IPS-11a (cell line): Measurements from ENCODE around the gene MT1M.
A peak's percentile ranks its signal among the peaks of the same experiment; 100 is the strongest.

Experiments
- H3K4me3 ChIP-seq: one replicate; pipeline ENCODE4 v1.5.1; 2013; ENCODE audit warnings: low read depth, low read length, control low read depth

The MT1M gene

DNA sequence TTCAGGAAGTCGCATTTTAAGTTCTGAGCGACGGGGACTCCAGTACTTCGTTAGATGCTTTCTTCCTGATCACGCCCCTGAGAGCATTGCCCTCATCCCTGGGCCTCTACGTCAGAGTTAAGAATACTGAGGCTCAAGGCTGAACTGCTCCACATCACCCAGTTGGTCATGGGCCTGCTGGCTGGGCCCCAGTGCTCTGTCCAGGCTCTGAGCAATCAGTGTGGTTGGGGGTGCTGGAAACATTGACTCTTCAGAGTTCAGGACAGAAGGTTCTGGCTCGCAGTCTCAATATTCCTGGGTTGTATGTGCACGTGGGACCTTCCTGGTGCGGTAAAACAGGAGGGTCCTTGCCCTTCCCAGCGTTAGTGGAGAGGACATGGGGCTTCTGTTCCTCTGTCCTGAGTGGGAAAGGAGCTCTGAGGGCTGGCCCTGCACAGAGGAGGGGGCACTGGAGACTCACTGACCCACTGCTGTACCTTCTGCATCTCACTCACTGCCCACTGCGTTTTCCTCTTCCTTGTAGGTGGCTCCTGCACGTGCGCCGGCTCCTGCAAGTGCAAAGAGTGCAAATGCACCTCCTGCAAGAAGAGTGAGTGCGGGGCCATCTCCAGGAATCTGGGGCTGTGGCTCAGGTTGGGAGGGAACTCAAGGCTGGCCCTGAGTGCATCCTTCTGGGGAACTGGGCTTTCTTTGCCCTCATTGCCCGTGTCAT is 6.4 kb upstream of the MT1M start:
- peak overlapping the region; percentile 25 for H3K4me3 ChIP-seq

DNA sequence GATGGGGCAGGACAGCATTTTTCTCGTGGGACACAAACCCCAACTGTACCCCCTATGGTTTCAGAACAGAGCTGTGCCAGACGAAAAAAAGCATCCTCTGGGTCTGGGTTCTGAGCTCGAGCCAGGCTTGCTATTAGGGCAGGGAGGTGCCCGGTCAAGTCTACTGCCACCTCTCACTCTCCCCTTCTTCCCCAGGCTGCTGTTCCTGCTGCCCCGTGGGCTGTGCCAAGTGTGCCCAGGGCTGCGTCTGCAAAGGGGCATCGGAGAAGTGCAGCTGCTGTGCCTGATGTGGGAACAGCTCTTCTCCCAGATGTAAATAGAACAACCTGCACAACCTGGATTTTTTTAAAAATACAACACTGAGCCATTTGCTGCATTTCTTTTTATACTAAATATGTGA is 5.8 kb upstream of the MT1M start:
- H3K4me3 ChIP-seq = no peak overlapping the region

DNA sequence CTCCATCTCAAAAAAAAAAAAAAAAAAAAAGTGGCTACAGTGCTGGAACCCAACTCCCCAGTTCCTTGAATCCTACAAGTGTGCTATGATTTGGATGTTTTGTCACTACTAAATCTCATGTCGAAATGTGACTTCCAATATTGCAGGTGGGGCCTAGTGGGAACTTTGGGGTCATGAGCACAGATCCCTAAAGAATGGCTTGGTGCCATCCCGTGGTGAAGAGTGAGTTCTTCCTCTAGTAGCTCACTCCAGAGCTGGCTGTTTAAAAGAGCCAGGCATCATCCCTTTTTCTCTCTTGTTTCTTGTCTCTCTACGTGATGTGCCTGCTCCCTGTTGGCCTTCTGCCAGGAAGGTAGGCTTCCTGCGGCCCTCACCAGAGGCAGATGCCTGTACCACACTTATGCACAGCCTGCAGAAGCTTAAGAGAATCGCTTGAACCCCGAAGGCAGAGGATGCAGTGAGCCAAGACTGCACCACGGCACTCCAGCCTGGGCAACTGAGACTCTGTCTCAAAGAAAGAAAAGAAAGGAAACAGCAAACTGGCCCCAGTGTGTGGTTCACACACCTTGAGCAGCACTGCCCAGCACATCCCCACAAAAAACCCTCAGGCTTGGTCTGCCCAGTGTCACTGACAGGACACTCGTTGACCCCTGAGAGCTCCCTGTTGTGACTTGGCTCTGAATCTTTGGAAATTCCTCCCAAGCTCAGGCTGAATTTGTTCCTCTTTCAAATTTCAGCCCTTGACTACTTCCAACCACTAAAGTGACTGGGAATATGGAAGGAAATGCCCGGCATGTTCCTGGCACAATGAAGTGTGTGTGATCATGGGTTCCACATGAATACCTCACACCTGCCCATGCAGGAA is 3.7 kb upstream of the MT1M start:
- no peak overlapping the region for H3K4me3 ChIP-seq

DNA sequence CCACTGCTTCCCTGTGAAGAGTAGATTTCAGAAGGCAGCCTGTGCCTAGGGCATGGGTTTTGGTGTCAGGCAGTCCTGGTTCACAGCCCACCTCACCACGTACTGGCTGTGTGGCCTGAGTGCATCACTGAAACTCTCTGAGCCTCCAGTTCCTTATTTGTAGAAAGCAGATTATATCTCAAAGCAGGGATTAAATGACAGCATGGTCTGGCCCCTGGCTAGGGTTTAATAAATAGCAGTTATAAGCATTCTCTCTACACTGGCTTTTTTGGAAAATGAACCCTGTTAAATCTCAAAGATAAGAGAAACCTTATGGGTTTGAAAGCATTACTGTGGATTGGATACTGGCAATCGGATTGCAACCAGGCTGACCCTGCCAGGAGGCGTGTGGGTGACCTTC is 2.9 kb upstream of the MT1M start:
- H3K4me3 ChIP-seq = no peak overlapping the region

DNA sequence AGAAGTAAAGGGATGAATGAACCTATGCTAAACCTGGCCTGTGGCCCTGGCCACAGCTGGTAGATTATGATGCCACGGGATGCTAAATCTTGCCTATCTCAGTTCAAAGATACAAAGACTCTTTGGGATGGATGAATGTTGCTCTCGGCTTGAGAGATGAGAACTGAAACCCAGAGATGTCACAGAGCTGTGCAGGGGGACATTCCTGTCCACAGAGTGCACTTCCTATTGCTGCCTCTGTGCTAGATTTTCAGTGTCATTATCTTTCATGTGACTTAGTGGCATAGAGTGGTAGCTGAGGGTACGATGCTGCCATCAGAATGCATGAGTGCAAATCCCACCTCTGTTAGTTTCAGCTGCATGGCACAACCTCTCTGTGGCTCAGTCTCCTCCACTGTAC is 2.3 kb upstream of the MT1M start:
- H3K4me3 ChIP-seq = no peak overlapping the region

DNA sequence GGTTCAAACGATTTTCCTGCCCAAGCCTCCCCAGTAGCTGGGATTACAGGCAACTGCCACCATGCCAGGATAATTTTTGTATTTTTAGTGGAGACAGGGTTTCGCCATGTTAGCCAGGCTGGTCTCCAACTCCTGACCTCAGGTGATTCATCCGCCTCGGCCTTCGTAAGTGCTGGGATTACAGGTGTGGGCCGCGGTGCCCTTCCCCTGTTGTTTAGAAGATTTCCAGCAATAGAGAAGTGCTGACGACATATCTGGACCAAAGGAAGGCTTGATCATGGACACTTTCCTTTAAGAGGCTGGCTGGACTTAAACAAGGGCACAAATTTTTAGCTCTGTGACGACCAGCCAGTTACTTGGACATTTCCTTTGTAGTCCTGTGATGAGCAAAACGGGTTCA is 1.3 kb upstream of the MT1M start:
- H3K4me3 ChIP-seq = no peak overlapping the region

DNA sequence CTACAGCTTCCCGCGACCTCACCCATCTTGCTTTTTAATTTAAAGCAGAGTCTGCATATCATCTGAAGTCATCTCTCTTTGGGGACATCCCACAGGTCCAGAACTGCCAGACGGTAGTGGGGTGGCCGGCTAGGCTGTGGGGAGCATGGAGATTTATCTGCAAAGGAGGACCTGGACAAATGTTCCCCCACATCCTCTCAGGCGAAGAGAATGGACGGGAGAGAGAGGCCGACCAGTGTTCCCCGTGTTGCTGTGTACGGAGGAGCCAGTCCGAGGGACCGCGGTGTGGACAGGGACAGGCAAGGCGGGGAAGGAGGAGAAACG is 665 bp upstream of the MT1M start:
- H3K4me3 ChIP-seq = peak overlapping the region; percentile 30

DNA sequence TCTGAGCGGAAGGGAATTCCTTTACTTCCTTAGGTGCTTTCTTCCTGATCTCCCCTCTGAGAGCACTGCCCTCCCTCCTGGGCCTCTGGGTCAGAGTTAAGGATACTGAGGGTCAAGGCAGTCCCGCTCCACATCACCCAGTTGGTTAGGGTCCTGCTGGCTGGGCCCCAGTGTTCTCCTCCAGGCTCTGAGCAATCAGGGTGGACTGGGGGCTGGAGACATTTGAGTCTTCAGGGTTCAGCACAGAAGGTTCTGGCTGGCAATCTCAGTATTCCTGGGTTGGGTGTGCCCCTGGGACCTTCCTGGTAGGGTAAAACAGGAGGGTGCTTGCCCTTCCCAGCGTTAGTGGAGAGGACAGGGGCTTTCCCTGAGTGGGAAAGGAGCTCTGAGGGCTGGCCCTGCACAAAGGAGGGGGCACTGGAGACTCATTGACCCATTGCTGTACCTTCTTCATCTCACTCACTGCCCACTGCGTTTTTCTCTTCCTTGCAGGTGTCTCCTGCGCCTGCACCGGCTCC is 448 bp downstream of the MT1M start:
- H3K4me3 ChIP-seq = peak overlapping the region; percentile 30

DNA sequence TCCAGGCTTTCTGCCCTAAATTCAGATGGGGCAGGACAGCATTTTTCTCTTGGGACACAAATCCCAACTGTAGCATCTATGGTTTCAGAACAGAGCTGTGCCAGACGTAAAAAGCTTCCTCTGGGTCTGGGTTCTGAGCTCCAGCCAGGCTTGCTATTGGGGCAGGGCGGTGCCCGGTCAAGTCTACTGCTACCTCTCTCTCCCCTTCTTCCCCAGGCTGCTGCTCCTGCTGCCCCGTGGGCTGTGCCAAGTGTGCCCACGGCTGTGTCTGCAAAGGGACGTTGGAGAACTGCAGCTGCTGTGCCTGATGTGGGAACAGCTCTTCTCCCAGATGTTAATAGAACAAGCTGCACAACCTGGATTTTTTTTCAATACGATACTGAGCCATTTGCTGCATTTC is 1.1 kb downstream of the MT1M start:
- H3K4me3 ChIP-seq = no peak overlapping the region

DNA sequence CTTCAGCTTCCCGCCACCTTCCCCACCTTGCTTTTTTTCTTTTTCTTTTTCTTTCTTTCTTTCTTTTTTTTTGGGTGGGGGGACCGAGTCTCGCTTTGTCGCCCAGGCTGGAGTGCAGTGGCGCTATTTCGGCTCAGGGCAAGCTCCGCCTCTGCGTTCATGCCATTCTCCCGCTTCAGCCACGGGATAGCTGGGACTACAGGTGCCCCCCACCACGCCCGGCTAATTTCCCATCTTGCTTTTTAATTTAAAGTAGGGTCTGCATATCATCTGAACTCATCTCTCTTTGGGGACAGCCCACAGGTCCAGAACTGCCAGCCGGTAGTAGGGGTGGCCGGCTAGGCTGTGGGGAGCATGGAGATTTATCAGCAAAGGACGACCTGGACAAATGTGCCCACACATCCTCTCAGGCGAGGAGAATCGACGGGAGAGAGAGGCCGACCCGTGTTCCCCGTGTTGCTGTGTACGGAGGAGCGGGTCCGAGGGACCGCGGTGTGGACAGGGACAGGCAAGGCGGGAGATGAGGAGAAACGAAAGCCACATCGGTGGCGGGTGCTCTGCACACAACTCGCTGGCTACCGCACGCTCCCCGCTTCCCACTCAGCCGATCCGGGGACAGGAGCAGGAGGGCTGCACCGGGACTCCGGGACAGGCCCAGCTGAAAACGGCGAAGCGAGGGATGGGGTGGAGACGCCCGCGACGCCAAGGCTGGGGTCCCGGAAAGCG is 2.4 kb downstream of the MT1M start:
- no peak overlapping the region for H3K4me3 ChIP-seq

DNA sequence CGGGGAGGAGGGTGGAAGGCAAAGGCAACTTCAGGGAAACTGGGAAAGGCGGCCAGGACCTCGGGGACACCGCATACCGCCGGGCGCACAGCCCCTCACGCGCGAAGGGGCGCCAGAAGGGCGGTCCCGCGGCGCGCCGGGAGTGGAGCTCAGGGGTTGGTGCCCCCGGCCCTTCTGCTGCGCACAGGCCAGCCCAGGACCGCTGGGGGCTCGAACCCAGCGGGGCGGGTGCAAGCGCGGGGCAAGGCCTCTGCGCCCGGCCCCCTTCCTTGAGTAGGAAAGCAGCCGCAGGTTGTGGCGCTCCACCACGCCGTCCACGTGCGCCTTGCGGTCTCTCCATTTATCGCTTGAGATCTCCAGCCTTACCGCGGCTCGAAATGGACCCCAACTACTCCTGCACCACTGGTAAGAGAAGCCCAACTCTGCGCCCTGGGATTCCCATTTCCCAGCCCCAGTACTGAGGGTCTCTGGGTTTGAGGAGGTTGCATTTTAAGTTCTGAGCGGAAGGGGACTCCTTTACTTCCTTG is 3.0 kb downstream of the MT1M start:
- no peak overlapping the region for H3K4me3 ChIP-seq

DNA sequence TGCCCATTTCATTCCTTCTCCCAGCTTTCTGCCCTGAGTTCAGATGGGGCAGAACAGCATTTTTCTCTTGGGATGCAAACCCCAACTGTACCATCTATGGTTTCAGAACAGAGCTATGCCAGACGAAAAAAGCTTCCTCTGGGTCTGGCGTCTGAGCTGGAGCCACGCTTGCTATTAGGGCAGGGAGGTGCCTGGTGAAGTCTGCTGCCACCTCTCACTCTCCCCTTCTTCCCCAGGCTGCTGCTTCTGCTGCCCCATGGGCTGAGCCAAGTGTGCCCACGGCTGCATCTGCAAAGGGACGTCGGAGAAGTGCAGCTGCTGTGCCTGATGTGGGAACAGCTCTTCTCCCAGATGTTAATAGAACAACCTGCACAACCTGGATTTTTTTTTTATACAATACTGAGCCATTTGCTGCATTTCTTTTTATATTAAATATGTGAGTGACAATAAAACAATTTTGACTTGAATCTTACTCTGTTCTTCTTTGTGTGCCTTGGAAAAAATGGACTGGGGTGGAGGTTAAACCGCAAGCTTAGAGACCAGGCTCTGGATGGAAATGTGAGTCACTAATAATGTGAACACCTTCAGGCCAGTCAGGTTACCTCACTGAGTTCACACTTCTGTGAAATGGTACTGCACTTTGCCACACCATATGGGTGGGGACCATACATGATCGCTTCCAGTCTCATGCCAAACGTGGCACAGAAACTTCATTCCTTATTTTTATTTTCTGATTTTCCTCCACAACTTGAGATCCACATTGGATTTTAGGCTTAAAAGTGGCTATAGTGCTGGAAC is 4.4 kb downstream of the MT1M start:
- no peak overlapping the region for H3K4me3 ChIP-seq

DNA sequence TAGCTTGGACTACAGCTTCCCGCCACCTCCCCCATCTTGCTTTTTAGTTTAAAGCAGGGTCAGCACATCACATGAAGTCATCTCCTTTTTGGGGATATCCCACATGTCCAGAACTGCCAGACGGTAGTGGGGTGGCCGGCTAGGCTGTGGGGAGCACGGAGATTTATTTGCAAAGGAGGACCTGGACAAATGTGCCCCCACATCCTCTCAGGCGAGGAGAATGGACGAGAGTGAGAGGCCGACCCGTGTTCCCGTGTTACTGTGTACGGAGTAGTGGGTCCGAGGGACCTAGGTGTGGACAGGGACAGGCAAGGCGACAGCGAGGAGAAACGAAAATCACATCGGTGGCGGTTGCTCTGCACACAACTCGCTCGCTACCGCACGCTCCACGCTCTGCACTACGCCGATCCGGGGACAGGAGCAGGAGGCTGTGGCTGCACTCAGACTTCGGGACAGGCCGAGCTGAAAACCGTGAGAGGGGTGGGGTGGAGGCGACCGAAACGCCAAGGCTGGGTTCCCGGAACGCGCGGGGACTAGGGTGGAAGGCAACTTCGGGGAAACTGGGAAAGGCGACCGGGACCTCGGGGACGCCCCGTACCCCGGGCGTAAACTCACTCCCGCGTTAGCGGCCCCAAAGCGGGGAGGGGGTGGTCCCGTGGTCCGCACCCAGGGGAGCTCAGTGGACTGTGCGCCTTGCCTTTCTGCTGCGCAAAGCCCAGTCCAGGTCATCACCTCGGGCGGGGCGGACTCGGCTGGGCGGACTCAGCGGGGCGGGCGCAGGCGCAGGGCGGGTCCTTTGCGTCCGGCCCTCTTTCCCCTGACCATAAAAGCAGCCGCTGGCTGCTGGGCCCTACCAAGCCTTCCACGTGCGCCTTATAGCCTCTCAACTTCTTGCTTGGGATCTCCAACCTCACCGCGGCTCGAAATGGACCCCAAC is 5.6 kb downstream of the MT1M start, which contains the start of gene MT1A:
Gene MT1A, plus strand, starts transcription at position 853 of the 937 bp plus-strand sequence. Its CDS starts 73 bp downstream, at position 926.
- peak within 1 kb of the TSS; percentile 28 for H3K4me3 ChIP-seq

DNA sequence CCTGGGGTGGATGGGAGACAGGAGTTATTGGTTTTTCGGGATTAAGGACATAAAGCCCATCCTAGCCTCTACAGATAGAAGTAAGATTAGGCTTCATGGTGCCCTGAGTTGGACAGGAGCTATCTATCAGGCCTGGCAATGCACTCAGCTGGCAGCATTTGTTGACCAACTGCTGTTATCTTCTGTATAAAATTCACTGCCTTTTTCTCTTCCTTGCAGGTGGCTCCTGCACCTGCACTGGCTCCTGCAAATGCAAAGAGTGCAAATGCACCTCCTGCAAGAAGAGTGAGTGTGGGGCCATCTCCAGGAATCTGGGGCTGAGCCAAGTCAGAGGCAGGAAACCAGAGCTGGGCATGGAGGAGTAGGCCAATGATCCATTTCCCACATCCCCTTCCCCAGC is 6.6 kb downstream of the MT1M start:
- no peak overlapping the region for H3K4me3 ChIP-seq

DNA sequence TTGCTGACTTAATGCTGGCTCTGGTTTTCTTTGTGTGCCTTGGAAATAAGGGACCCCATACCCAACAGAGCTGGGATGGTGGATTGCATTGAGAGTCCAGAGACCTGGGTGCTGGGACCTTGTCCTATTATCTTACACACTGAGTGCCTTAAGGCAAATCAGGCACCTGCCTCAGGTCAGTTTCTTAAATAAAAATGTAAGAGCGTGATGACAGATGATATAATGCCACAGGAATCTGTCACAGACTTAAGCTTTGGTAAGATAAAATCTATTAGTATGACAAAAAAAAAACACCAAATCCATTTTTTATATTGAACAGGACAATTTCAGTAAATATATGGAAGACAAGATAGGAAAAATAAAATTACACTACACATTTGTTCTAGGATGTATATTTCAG is 7.6 kb downstream of the MT1M start:
- no peak overlapping the region for H3K4me3 ChIP-seq

DNA sequence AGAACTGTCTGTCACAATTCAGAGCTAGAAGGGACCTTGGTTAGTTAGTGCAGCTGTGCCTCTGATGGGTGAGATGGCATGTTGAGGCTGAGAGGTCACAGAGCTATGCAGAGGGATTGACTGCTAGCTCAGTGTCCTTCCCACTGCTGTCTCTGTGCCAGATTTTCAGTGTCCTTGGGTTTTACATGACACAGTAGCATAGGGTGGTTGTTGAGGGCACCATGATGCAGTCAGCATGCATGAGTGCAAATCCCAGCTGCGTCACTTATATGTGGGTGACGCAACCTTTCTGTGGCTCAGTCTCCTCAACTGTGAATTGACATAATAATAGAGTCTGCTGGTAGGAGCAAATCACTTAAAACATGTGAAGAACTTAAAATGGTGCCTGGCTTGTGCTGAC is 8.7 kb downstream of the MT1M start:
- no peak overlapping the region for H3K4me3 ChIP-seq

DNA sequence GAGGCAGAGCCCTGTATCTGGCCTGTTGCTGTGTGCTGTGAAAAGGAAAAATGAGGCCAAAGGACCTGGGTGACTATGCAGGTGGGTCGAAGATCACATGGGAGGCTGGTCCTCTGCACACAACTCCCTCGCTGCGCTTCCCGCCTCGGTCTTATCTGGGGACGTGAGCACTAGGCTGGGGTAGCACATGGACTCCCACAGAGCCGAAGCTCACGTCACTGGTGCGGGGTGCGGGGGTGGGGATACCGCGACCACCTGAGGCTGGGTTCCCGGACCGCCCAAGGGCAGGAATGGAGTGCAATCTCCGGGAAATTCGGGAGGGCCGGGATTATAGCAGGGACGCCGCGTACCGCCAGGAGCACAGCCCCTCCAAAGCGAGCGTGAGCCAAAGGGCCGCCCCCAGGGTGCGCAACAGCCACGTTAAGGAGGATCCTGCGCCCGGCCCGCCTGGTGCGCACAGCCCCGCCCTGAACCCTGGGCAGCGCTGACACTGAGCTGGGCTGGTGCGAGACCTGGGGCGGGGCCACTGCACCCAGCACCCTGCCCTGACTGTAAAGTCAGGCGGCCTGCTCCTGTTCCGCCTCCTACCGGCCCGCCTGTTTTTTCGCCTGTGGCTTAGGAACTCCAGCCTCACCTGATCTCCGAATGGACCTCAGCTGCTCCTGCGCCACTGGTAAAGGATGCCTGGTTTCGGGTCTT is 10.8 kb downstream of the MT1M start:
- H3K4me3 ChIP-seq = peak overlapping the region; percentile 31

DNA sequence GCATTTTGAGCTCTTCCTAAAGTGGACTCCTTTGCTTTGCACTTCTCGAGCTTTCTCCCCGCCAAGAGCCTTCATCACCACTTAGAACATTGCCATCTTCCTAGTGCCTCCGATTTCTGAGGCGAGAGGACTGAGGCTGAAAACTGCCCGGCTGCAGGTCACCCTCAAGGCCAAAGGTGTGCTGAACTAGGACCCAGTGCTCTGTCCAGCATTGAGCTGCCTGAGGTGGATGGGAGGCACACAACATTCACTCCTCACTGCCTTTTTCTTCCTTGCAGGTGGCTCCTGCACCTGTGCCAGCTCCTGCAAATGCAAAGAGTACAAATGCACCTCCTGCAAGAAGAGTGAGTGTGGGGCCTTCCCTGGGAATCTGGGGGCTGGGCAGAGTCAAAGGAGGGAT is 11.4 kb downstream of the MT1M start:
- peak overlapping the region; percentile 31 for H3K4me3 ChIP-seq

DNA sequence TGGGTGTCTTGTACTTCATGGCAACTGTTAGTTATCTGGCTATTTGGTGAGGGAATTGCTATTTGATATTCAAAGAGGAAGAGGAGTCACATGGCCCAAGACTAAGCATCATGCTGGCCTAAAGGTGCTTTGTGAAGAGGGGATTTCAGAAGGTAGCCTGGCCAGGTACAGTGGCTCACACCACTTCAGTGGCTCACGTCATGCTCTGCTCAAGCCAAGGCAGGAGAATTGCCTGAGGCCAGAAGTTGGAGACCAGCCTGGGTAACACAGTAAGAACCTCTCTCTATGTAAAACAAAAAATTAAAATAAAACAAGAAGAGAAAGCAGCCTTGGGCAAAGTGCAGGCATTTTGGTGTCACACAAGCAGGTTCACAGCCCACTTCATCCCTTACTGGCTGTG is 12.9 kb downstream of the MT1M start:
- H3K4me3 ChIP-seq = no peak overlapping the region
